ENCODE data around the gene DDT. TPM values are rescaled to one million over a fixed set of nuclear protein-coding genes. Genes with fewer than 3 reads are reported as not detected.
A peak's percentile ranks its signal among the peaks of the same experiment; 100 is the strongest.
"Not testable (repeated sequence)": the region's sequence is repeated elsewhere in the genome, so short reads cannot be mapped to it uniquely, and the experiment has no call there.

The DDT gene
- total RNA-seq, 2 experiments from 2014 or later: 128 to 136 TPM

GRCh38 chr22:23961084-23961771, 13.0 kb downstream of the DDT start, which contains the start of gene GSTT2B:
Gene GSTT2B (minus strand): TSS chr22:23961195. CDS start chr22:23961131, 64 bp downstream.
- POLR2A ChIA-PET; DNase-seq; H3K27me3 Mint-ChIP-seq (ENCODE audit: low read depth); CTCF ChIA-PET; H3K36me3 Mint-ChIP-seq (ENCODE audit: low read depth); H3K9me3 Mint-ChIP-seq (ENCODE audit: insufficient read depth); H3K4me3 Mint-ChIP-seq; H3K4me1 Mint-ChIP-seq (ENCODE audit: low read depth); H3K27ac Mint-ChIP-seq; ATAC-seq: not testable (repeated sequence)

GRCh38 chr22:23956301-23956900, 17.8 kb downstream of the DDT start:
- H3K4me1 Mint-ChIP-seq (ENCODE audit: low read depth); POLR2A ChIA-PET; H3K9me3 Mint-ChIP-seq (ENCODE audit: insufficient read depth); H3K4me3 Mint-ChIP-seq; H3K27ac Mint-ChIP-seq; H3K27me3 Mint-ChIP-seq (ENCODE audit: low read depth); H3K36me3 Mint-ChIP-seq (ENCODE audit: low read depth): not testable (repeated sequence)
- CTCF ChIA-PET: interaction anchor here (0.6 to 0.7 kb wide), 2 partner anchors 124 to 219 kb away, joined by 3 to 5 read pairs; no protein-coding TSS in a partner anchor
- DNase-seq (peak; percentile 88), ATAC-seq (peak; percentile 93)

GRCh38 chr22:23955886-23956285, 18.4 kb downstream of the DDT start:
- not testable (repeated sequence) for H3K4me3 Mint-ChIP-seq; H3K27me3 Mint-ChIP-seq (ENCODE audit: low read depth)
- CTCF ChIA-PET: interaction anchor here (0.6 to 0.7 kb wide), 2 partner anchors 125 to 219 kb away, joined by 3 to 5 read pairs; no protein-coding TSS in a partner anchor

GRCh38 chr22:23954991-23955305, 19.3 kb downstream of the DDT start:
- POLR2A ChIA-PET; ATAC-seq; H3K27me3 Mint-ChIP-seq (ENCODE audit: low read depth); CTCF ChIA-PET; H3K36me3 Mint-ChIP-seq (ENCODE audit: low read depth); DNase-seq; H3K4me1 Mint-ChIP-seq (ENCODE audit: low read depth); H3K9me3 Mint-ChIP-seq (ENCODE audit: insufficient read depth); H3K4me3 Mint-ChIP-seq; H3K27ac Mint-ChIP-seq: not testable (repeated sequence)

More at GRCh38 chr22:23955886-23956285, 18.4 kb downstream of the DDT start:
- H3K9me3 Mint-ChIP-seq (ENCODE audit: insufficient read depth); H3K36me3 Mint-ChIP-seq (ENCODE audit: low read depth); DNase-seq; ATAC-seq; H3K27ac Mint-ChIP-seq; H3K4me1 Mint-ChIP-seq (ENCODE audit: low read depth); POLR2A ChIA-PET: not testable (repeated sequence)

GRCh38 chr22:23954193-23954990, 19.8 kb downstream of the DDT start:
- ATAC-seq; H3K4me1 Mint-ChIP-seq (ENCODE audit: low read depth); CTCF ChIA-PET; H3K27me3 Mint-ChIP-seq (ENCODE audit: low read depth); H3K27ac Mint-ChIP-seq; DNase-seq; H3K4me3 Mint-ChIP-seq; POLR2A ChIA-PET; H3K9me3 Mint-ChIP-seq (ENCODE audit: insufficient read depth); H3K36me3 Mint-ChIP-seq (ENCODE audit: low read depth): not testable (repeated sequence)

- H3K9me3 Mint-ChIP-seq (ENCODE audit: insufficient read depth); H3K4me1 Mint-ChIP-seq (ENCODE audit: low read depth); DNase-seq; H3K27me3 Mint-ChIP-seq (ENCODE audit: low read depth); CTCF ChIA-PET; H3K36me3 Mint-ChIP-seq (ENCODE audit: low read depth); ATAC-seq; H3K27ac Mint-ChIP-seq; POLR2A ChIA-PET; H3K4me3 Mint-ChIP-seq: not testable (repeated sequence)
These were observed 20.8 kb downstream of the DDT start for GRCh38 chr22:23953485-23953884.

- CTCF ChIA-PET; H3K36me3 Mint-ChIP-seq (ENCODE audit: low read depth); POLR2A ChIA-PET; H3K9me3 Mint-ChIP-seq (ENCODE audit: insufficient read depth); H3K27ac Mint-ChIP-seq; H3K4me1 Mint-ChIP-seq (ENCODE audit: low read depth); ATAC-seq; DNase-seq; H3K27me3 Mint-ChIP-seq (ENCODE audit: low read depth); H3K4me3 Mint-ChIP-seq: not testable (repeated sequence)
These were observed 21.3 kb downstream of the DDT start for GRCh38 chr22:23952794-23953405.

- POLR2A ChIA-PET; ATAC-seq; H3K4me1 Mint-ChIP-seq (ENCODE audit: low read depth); H3K27ac Mint-ChIP-seq; DNase-seq; H3K9me3 Mint-ChIP-seq (ENCODE audit: insufficient read depth); CTCF ChIA-PET; H3K36me3 Mint-ChIP-seq (ENCODE audit: low read depth); H3K4me3 Mint-ChIP-seq; H3K27me3 Mint-ChIP-seq (ENCODE audit: low read depth): not testable (repeated sequence)
These were observed 22.9 kb downstream of the DDT start for GRCh38 chr22:23951383-23951782.

- CTCF ChIA-PET; H3K27ac Mint-ChIP-seq; H3K9me3 Mint-ChIP-seq (ENCODE audit: insufficient read depth); H3K4me3 Mint-ChIP-seq; POLR2A ChIA-PET; H3K36me3 Mint-ChIP-seq (ENCODE audit: low read depth); DNase-seq; H3K4me1 Mint-ChIP-seq (ENCODE audit: low read depth); ATAC-seq; H3K27me3 Mint-ChIP-seq (ENCODE audit: low read depth): not testable (repeated sequence)
These were observed 24.5 kb downstream of the DDT start for GRCh38 chr22:23949764-23950163.

- H3K4me1 Mint-ChIP-seq (ENCODE audit: low read depth); H3K9me3 Mint-ChIP-seq (ENCODE audit: insufficient read depth); CTCF ChIA-PET; POLR2A ChIA-PET; ATAC-seq; DNase-seq; H3K36me3 Mint-ChIP-seq (ENCODE audit: low read depth); H3K27ac Mint-ChIP-seq; H3K4me3 Mint-ChIP-seq; H3K27me3 Mint-ChIP-seq (ENCODE audit: low read depth): not testable (repeated sequence)
These were observed 26.9 kb downstream of the DDT start for GRCh38 chr22:23947391-23947790.

- ATAC-seq; H3K27me3 Mint-ChIP-seq (ENCODE audit: low read depth); H3K27ac Mint-ChIP-seq; H3K4me3 Mint-ChIP-seq; DNase-seq; H3K4me1 Mint-ChIP-seq (ENCODE audit: low read depth); H3K36me3 Mint-ChIP-seq (ENCODE audit: low read depth); POLR2A ChIA-PET; CTCF ChIA-PET; H3K9me3 Mint-ChIP-seq (ENCODE audit: insufficient read depth): not testable (repeated sequence)
These were observed 34.1 kb downstream of the DDT start for GRCh38 chr22:23940166-23940565.

- Mint-ChIP-seq H3K9me3 (ENCODE audit: insufficient read depth) (no peaks in the 10 kb centered on the region), H3K27ac (no peak overlapping the region), H3K36me3 (ENCODE audit: low read depth) (no peaks in the 10 kb centered on the region), H3K4me1 (ENCODE audit: low read depth) (no peaks in the 10 kb centered on the region), H3K27me3 (ENCODE audit: low read depth) (no peaks in the 10 kb centered on the region), H3K4me3 (no peak overlapping the region)
- no peak for DNase-seq
- ChIA-PET CTCF (no interaction called here), POLR2A (no interaction called here)
- no peak for ATAC-seq
These were observed 35.3 kb downstream of the DDT start for GRCh38 chr22:23939017-23939357.

Data from activated CD8-positive, alpha-beta T cell treated with anti-CD3 and anti-CD28 coated beads, Interleukin-2, amount 10 ng/mL, durations not matched to agents 7 days and 5 days (primary cell).